ENCODE measurements around the gene ANKMY2. TPM values are rescaled to one million over a fixed set of nuclear protein-coding genes. Genes with fewer than 3 reads are reported as not detected.

The ANKMY2 gene
- total RNA-seq, 1 donor from 2014 or later: 5.5 TPM

DNA sequence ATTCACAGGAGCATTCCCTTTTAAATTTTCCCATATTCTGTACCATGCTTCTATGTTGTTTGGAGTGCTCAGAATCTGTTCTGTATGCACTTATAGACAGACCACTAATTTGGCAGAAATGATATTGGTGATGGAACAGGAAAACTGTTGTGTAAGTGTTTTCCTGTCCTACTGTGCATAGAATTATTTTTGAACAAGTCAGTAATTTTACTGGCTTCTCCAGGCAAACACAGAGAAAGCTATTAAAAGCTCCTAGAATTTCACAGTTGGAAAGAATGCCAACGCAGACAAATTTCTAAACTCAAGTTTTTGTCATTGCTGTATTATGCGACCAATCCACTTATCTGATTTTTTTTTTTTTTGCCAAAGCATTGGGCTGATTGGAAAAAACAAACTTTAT, 55.7 kb downstream of the ANKMY2 start:
- TF ChIP-seq, protein P1, sequence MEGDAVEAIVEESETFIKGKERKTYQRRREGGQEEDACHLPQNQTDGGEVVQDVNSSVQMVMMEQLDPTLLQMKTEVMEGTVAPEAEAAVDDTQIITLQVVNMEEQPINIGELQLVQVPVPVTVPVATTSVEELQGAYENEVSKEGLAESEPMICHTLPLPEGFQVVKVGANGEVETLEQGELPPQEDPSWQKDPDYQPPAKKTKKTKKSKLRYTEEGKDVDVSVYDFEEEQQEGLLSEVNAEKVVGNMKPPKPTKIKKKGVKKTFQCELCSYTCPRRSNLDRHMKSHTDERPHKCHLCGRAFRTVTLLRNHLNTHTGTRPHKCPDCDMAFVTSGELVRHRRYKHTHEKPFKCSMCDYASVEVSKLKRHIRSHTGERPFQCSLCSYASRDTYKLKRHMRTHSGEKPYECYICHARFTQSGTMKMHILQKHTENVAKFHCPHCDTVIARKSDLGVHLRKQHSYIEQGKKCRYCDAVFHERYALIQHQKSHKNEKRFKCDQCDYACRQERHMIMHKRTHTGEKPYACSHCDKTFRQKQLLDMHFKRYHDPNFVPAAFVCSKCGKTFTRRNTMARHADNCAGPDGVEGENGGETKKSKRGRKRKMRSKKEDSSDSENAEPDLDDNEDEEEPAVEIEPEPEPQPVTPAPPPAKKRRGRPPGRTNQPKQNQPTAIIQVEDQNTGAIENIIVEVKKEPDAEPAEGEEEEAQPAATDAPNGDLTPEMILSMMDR (IDR thresholded peaks at IDR 0.05; ENCODE audit: insufficient read depth, low read length, severe bottlenecking): no peak
- DNase-seq (ENCODE audit: low read depth) (no peak), FAIRE-seq (no peak)
- Histone ChIP-seq H3K4me3 (ENCODE audit: low read depth, low read length) (no peak overlapping the region), H3K27me3 (ENCODE audit: control insufficient read depth, insufficient read depth, low read length) (no peaks in the 10 kb centered on the region), H3K36me3 (ENCODE audit: control insufficient read depth, insufficient read depth, low read length) (no peaks in the 10 kb centered on the region)

DNA sequence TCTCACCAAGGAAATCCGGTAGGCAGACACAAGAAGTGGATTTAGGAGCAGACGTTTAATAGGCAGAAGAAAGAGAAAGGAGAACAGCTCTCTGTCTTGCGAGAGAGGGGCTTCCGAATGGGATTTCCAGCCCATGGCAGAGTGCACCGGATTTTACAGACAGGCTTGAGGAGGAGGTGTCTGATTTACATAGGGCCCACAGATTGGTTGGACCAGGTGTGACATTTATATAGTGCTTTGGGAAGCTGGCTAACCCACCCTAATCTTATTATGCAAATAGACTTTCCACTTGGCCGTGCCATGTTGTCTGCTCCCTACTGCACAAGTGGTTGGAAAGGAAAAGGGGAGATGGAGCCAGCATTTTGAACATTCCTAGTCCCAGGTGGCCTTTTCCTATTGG, 57.8 kb downstream of the ANKMY2 start:
- DNase-seq (ENCODE audit: low read depth) (no peak), FAIRE-seq (no peak)
- H3K4me3 ChIP-seq (ENCODE audit: low read depth, low read length): no peak overlapping the region
- no peaks in the 10 kb centered on the region for H3K27me3 ChIP-seq (ENCODE audit: control insufficient read depth, insufficient read depth, low read length)
- H3K36me3 ChIP-seq (ENCODE audit: control insufficient read depth, insufficient read depth, low read length): no peaks in the 10 kb centered on the region
- TF ChIP-seq, protein P1 (IDR thresholded peaks at IDR 0.05; ENCODE audit: insufficient read depth, low read length, severe bottlenecking): no peak

GRCh38 chr7:16587129-16587528, 58.4 kb downstream of the ANKMY2 start:
- DNase-seq (ENCODE audit: low read depth) (no peak), FAIRE-seq (no peak)
- TF ChIP-seq, protein P1 (IDR thresholded peaks at IDR 0.05; ENCODE audit: insufficient read depth, low read length, severe bottlenecking): no peak
- Histone ChIP-seq H3K4me3 (ENCODE audit: low read depth, low read length) (no peak overlapping the region), H3K27me3 (ENCODE audit: control insufficient read depth, insufficient read depth, low read length) (no peaks in the 10 kb centered on the region), H3K36me3 (ENCODE audit: control insufficient read depth, insufficient read depth, low read length) (no peaks in the 10 kb centered on the region)

GRCh38 chr7:16586081-16586874, 59.3 kb downstream of the ANKMY2 start:
- TF ChIP-seq, protein P1 (IDR thresholded peaks at IDR 0.05; ENCODE audit: insufficient read depth, low read length, severe bottlenecking): no peak
- no peaks in the 10 kb centered on the region for H3K27me3 ChIP-seq (ENCODE audit: control insufficient read depth, insufficient read depth, low read length)
- no peaks in the 10 kb centered on the region for H3K36me3 ChIP-seq (ENCODE audit: control insufficient read depth, insufficient read depth, low read length)
- DNase-seq (ENCODE audit: low read depth): no peak
- no peak overlapping the region for H3K4me3 ChIP-seq (ENCODE audit: low read depth, low read length)
- peak; percentile 82 for FAIRE-seq

DNA sequence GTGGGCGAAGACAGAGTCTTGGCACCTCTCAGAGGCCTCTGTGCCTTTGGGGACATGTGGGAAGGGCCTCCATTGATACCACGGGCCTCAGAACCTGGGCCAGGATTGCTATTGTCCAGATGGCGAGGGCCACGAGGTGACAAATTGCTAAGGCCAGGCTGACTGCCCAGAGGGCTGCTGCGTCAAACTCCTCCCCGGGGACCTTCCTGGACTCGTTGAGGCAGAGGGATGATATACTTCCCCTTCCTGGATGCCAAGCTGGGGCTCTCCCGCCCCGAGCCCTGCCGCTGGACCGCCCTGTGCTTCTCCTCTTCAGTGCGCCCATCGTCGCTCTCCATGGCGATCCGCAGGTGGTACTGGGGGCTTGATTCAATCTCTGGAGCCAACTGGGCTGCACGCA, 60.0 kb downstream of the ANKMY2 start:
- FAIRE-seq (no peak), DNase-seq (ENCODE audit: low read depth) (no peak)
- H3K4me3 ChIP-seq (ENCODE audit: low read depth, low read length): no peak overlapping the region
- H3K36me3 ChIP-seq (ENCODE audit: control insufficient read depth, insufficient read depth, low read length): no peaks in the 10 kb centered on the region
- no peaks in the 10 kb centered on the region for H3K27me3 ChIP-seq (ENCODE audit: control insufficient read depth, insufficient read depth, low read length)
- TF ChIP-seq, protein P1 (IDR thresholded peaks at IDR 0.05; ENCODE audit: insufficient read depth, low read length, severe bottlenecking): no peak

DNA sequence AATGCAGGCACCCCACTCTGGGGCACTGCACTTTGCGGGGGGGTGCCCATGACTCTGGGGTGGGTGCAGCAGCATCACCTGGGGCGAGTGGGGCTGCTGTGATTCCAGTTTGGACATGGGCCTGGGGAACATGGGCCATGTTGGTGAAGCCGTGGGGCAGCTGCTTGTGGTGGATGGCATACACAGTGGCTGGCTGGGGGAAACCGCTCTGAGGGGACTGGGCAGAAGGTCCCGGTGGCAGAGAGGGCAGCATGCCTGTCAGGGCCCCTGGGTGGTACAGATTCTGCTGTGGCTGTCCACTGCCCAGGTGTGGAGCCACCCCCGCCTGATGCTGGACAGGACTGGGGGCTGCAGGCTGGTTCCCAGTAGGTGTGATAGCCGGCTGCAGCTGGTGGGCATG, 61.7 kb downstream of the ANKMY2 start:
- no peak overlapping the region for H3K4me3 ChIP-seq (ENCODE audit: low read depth, low read length)
- no peaks in the 10 kb centered on the region for H3K27me3 ChIP-seq (ENCODE audit: control insufficient read depth, insufficient read depth, low read length)
- TF ChIP-seq, protein P1 (IDR thresholded peaks at IDR 0.05; ENCODE audit: insufficient read depth, low read length, severe bottlenecking): no peak
- H3K36me3 ChIP-seq (ENCODE audit: control insufficient read depth, insufficient read depth, low read length): no peaks in the 10 kb centered on the region
- DNase-seq (ENCODE audit: low read depth) (no peak), FAIRE-seq (no peak)
